K562 (cell line): Measurements from ENCODE around the gene CDH8. TPM values are rescaled to one million over a fixed set of nuclear protein-coding genes. Genes with fewer than 3 reads are reported as not detected.

Source experiments
- OTX1 ChIP-seq: fragments of 450-650 bp; formaldehyde crosslinking; IDR thresholded peaks from 2 replicates; pipeline ENCODE4 v1.4.0; 2022; ENCODE audit warnings: mild to moderate bottlenecking
- PHF8 ChIP-seq: fragments of 200-600 bp; sonication (generic); IDR thresholded peaks from 2 replicates; pipeline ENCODE4 v1.6.1; 2012; ENCODE audit warnings: mixed run types, mild to moderate bottlenecking, inconsistent platforms, low read length, moderate library complexity, borderline replicate concordance
- SRF ChIP-seq, 2 experiments: fragments of 250-450, 450-650 bp in 1 of 2; sonication (Bioruptor Pico) in 1 of 2; sonication (generic) in 1 of 2; formaldehyde crosslinking; IDR thresholded peaks; 2 replicates each; pipeline versions ENCODE4 v1.5.0 to v1.5.1; 2020 to 2022; ENCODE audit warnings: mild to moderate bottlenecking in 1 of 2, missing genetic modification reagents in 1 of 2
- ZNF140 ChIP-seq: fragments of 250-450 bp; sonication (Bioruptor Pico); IDR thresholded peaks from 2 replicates; pipeline ENCODE4 v1.8.0; 2021; ENCODE audit warnings: moderate library complexity, mild to moderate bottlenecking, inconsistent platforms
- ZSCAN32 ChIP-seq: fragments of 450-650 bp; formaldehyde crosslinking; IDR thresholded peaks from 2 replicates; pipeline ENCODE4 v1.4.0; 2020; ENCODE audit warnings: mild to moderate bottlenecking, moderate library complexity
- polyA plus RNA-seq, 8 experiments: library from polyadenylated mRNA; depleted of rRNA in 4 of 8; stranded (reverse) in 5 of 8; unstranded in 3 of 8; fragments of >200 nt; fragmentation: Nextera tagmentation in 2 of 8; fragmentation: Illumina TruSeq in 1 of 8; extraction: Ambion mirVana in 2 of 8; extraction: Trizol in 1 of 8; gene quantifications; 2 replicates each; pipeline versions ENCODE4 v1.2.1 to v1.2.3, GENCODE V29; 2011 to 2014; ENCODE audit warnings: inconsistent platforms in 1 of 8, missing spikeins in 1 of 8
- total RNA-seq, 7 experiments: library from RNA; depleted of rRNA in 6 of 7; stranded (reverse); fragments of >200 nt in 6 of 7; fragmentation: Illumina TruSeq in 2 of 7; extraction: Trizol in 2 of 7; gene quantifications; 2 replicates each; pipeline versions ENCODE4 v1.2.1 to v1.2.3, GENCODE V29; 2011 to 2021; ENCODE audit warnings: low replicate concordance in 1 of 7
- TF ChIP-seq, protein P1 (sequence below), 2 experiments: fragments of 450-650 bp in 1 of 2; sonication (generic) in 1 of 2; formaldehyde crosslinking in 1 of 2; IDR thresholded peaks; 2 replicates each; pipeline versions ENCODE4 v1.7.1 to v1.9.0; 2016 to 2022; ENCODE audit warnings: inconsistent platforms in 1 of 2, mild to moderate bottlenecking in 1 of 2, missing genetic modification reagents in 1 of 2
- TF ChIP-seq, protein P2 (sequence below): fragments of 450-650 bp; formaldehyde crosslinking; IDR thresholded peaks from 2 replicates; pipeline ENCODE4 v1.4.0; 2020; ENCODE audit warnings: mild to moderate bottlenecking

Gene CDH8
- total and polyA plus RNA-seq, 9 of the 15 experiments (the other 6 are each of a cell fraction or from before 2014, with no cell fraction given) = 0.22 to 1.4 (median 0.42) TPM; not detected in 4

DNA sequence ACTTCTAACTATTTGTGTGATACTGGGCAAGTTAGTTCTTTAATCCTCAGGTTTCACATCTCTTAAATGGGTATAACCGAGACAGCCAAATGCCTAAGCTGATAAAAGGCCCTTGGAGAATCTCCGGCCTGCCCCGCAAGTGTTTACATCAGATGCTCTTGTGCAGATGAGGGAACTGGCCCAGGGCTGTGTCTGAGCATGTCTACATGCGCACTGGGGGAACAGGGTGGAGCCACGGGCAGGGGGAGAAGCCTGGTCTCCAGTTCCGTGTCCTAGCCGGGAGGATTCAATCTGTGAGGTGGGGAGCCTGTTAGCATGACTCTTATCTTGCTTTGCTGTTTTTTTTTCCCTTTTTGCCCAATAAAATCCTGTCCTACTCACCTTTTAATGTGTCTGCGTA, 222.9 kb downstream of the CDH8 start (continued):
- TF ChIP-seq, protein P1, sequence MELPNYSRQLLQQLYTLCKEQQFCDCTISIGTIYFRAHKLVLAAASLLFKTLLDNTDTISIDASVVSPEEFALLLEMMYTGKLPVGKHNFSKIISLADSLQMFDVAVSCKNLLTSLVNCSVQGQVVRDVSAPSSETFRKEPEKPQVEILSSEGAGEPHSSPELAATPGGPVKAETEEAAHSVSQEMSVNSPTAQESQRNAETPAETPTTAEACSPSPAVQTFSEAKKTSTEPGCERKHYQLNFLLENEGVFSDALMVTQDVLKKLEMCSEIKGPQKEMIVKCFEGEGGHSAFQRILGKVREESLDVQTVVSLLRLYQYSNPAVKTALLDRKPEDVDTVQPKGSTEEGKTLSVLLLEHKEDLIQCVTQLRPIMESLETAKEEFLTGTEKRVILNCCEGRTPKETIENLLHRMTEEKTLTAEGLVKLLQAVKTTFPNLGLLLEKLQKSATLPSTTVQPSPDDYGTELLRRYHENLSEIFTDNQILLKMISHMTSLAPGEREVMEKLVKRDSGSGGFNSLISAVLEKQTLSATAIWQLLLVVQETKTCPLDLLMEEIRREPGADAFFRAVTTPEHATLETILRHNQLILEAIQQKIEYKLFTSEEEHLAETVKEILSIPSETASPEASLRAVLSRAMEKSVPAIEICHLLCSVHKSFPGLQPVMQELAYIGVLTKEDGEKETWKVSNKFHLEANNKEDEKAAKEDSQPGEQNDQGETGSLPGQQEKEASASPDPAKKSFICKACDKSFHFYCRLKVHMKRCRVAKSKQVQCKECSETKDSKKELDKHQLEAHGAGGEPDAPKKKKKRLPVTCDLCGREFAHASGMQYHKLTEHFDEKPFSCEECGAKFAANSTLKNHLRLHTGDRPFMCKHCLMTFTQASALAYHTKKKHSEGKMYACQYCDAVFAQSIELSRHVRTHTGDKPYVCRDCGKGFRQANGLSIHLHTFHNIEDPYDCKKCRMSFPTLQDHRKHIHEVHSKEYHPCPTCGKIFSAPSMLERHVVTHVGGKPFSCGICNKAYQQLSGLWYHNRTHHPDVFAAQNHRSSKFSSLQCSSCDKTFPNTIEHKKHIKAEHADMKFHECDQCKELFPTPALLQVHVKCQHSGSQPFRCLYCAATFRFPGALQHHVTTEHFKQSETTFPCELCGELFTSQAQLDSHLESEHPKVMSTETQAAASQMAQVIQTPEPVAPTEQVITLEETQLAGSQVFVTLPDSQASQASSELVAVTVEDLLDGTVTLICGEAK (IDR thresholded peaks at IDR 0.05) = no peak
- TF ChIP-seq, protein P1 (CRISPR knock-in tag; IDR thresholded peaks at IDR 0.05) = no peak
- TF ChIP-seq ZNF140 (CRISPR knock-in tag) = no peak
- TF ChIP-seq, protein P2, sequence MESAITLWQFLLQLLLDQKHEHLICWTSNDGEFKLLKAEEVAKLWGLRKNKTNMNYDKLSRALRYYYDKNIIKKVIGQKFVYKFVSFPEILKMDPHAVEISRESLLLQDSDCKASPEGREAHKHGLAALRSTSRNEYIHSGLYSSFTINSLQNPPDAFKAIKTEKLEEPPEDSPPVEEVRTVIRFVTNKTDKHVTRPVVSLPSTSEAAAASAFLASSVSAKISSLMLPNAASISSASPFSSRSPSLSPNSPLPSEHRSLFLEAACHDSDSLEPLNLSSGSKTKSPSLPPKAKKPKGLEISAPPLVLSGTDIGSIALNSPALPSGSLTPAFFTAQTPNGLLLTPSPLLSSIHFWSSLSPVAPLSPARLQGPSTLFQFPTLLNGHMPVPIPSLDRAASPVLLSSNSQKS (CRISPR knock-in tag) = no peak
- no peak for TF ChIP-seq OTX1 (CRISPR knock-in tag)
- TF ChIP-seq PHF8 = no peak
- TF ChIP-seq ZSCAN32 = no peak
- no peak for TF ChIP-seq SRF (CRISPR knock-in tag; IDR thresholded peaks at IDR 0.05)
